SIG-M5 treated with dmso at 0.1 percent for 504 hours (cell line): ENCODE data around the gene SUMF2.
"Not testable (repeated sequence)": the region's sequence is repeated elsewhere in the genome, so short reads cannot be mapped to it uniquely, and the experiment has no call there.

ENCODE experiments used
- DNase-seq: peaks from one replicate; lab custom pipeline; 2025; ENCODE audit not compliant: unreplicated experiment; lab: John Stamatoyannopoulos, UW

Gene SUMF2

GRCh38 chr7:56063882-56064625 lies at the start of gene SUMF2:
SUMF2 (plus strand) TSS chr7:56064286; CDS start chr7:56064312, 26 bp downstream.
- peak; percentile 91 for DNase-seq

- not testable (repeated sequence) for DNase-seq
Measured at GRCh38 chr7:56017015-56017414, 47.1 kb upstream of the SUMF2 start.

DNA sequence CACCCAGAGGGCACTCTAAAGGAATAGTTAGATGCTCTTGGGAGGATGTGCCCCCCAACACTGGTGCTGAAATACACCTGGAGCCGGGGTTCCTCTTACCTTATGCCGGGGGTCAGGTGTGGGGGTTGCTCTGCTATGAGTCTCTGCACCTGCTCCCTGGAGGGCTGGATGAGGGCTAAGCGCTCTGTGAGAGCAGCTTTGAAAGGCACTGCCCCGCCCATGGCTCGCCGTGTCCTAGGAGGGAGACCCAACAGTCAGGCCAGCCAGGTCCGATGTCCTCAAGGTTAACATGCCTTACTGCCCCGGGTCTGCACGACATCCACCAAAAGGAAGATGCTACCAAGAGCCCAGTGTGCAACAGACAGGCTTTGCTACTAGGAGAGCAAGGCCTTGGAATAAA lies 44.6 kb upstream of the SUMF2 start:
- DNase-seq = no peak

DNA sequence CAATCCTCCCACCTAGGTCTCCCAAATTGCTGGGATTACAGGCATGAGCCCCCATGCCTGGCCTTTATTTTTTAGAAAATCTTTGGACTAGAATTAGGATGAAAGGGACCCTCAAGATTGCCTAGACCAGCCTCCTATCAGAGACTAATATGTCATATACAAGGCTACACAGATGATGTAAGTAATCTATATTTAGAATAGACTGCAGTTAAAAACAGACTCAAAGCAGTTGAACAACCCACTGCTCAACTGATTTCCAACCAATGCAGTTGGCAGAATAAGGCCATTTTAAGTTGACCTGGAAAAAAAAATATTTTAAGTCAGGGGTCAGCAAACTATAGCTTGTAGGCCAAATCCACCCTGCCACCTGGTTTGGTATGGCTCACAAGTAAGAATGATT lies 40.6 kb upstream of the SUMF2 start:
- no peak for DNase-seq

- DNase-seq = no peak
Measured at GRCh38 chr7:56026538-56026937, 37.5 kb upstream of the SUMF2 start.

DNA sequence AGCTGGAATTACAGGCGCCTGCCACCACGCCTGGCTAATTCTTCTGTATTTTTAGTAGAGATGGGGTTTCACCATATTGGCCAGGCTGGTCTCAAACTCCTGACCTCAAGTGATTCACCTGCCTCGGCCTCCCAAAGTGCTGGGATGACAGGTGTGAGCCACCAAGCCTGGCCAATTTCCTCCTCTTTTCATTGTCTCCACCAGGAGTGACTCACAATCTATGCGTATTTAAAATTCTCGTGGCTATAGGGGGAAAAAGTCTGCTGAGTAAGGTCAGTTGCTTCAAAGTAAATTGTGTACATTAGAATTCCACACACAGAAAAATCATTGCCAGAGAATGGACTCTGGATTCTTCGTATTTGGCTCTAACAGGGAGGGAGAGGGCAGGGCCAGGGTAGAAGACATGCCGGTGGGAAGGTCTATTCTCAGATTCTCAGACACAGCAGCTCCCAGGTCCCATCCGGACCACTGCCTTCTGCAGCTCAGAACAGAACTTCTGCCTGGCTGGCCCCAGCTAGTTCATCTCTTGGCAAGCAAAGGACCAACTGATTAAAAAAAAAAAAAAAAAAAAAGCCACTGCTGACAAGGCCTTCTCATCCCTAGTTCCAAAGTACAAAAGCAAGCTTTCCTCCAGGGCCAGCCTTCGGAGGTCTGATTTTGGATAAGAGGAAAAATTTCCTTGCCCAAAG lies 35.0 kb upstream of the SUMF2 start:
- no peak for DNase-seq

GRCh38 chr7:56030340-56030739 lies 33.7 kb upstream of the SUMF2 start:
- no peak for DNase-seq

DNA sequence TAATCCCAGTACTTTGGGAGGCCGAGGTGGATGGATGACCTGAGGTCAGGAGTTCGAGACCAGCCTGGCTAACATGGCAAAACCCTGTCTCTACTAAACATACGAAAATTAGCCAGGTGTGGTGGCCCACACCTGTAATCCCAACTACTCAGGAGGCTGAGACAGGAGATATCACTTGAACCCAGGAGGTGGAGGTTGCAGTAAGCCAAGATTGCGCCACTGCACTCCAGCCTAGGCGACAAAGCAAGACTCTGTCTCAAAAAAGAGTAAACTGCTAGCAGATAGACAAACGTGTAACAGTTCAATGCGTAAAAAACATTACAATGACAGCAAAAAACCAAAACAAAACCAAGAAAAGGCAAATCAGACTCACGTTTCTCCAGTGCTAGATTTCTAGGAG lies 32.5 kb upstream of the SUMF2 start:
- DNase-seq = not testable (repeated sequence)

DNA sequence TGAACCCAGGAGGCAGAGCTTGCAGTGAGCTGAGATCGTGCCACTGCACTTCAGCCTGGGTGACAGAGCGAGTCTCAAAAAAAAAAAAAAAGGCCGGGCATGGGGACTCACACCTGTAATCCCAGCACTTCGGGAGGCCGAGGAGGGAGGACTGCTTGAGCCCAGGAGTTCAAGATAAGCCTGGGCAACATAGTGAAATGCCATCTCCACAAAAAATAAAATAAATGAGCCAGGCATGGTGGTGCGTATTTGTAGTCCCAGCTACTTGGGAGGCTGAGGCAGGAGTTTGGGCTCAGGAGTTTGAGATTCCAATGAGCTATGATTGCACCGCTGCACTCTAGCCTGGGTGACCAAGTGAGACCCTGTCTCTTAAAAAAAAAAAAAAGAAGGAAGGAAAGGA lies 31.5 kb upstream of the SUMF2 start:
- not testable (repeated sequence) for DNase-seq

DNA sequence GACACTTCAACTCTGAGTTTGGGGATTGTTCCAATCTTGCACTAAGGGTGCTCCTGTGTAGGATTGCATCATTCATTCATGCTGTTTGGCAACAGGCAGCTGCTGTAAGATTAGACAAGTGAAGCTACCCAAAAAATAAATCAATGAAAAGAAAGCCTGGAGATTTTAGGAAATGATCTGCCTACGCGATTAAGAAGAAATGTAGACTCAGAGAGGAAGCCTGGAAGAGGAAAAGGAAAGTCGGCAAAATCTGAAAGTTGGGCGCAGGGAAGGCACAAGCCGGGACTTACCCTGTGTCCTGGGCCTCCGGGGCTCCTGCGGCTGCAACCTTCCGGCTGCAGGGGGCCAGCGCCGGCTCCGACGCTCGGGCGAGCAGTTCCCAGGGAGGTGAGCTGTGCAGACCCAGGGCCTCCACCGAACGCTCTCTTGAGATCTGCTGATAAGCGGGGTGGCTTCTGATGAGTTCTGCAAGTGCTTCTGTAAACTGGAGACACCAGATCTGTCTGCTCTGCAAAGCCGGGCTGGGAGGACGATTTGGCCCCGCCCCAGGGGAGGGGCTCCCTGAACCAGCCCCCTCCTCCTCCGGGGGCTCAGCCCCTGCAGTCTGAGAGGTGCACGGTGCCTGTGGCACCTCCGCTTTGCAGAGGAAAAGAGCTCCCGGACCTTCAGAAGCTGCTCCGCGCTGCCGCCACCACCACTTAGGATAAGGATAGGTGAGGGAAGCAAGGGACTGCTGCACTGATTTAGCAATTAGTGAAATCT lies 30.2 kb upstream of the SUMF2 start:
- peak; percentile 81 for DNase-seq

DNA sequence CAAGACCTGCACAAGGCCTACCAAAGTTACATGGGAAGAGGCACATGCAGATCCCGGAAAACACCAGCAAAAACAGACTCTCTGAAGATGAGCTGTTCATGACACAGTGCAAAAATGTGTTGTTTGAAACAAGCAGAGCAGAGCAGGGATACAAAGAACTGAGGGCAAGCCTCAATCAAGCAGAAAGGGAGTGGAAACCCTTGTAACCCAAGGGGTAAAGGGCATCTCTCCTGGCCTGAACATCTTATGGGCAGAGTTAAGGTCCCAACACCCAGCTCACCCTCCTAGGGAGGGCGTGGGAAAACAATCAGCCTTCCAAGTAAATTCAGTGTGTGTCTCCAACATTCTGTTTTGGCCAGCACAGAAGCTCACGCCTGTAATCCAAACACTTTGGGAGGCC lies 23.4 kb upstream of the SUMF2 start:
- DNase-seq = no peak

DNA sequence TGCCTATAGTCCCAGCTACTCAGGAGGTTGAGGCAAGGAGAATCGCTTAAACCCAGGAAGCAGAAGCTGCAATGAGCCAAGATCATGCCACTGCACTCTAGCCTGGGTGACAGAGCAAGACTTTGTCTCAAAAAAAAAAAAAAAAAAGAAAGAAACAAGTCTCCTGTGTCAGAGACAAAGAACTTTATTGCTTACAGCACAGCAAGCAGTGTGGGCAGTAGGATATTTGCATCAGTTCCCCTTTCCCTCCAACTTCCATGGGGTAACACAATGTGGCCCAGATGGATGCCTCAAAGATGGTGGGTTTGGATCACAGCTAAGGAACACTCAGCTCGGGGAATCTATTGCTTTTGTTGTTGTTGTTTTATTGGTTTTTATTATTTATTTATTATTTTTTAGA lies 18.3 kb upstream of the SUMF2 start:
- peak; percentile 23 for DNase-seq

DNA sequence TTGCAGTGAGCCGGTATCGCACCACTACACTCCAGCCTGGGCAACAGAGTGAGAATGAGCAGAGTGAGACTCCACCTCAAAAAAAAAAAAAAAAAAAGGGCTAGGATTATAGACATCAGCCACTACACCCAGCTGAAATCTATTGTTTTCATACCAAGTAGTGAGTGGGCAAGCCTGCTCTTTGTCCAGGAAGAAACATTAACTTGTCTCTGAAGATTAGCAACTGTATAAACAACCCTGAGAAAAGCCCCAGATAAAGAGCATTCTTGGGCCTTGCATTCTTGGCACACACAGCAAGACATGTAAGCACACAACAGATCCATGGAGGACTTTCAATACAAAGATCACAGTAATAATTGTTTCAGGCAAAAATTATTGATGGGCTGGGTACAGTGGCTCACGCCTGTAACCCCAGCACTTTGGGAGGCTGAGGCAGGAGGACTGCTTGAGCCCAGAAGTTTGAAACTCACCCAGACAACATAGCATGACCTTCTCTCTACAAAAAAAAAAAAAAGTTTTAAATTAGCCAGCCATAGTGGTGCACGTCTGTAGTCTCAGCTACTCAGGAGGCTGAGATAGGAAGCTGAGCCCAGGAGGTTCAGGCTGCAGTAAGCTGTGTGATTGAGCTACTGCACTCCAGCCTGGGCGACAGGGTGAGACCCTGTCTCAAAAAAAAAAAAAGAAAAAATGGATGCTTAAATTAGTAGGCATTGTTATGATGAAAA lies 17.2 kb upstream of the SUMF2 start:
- no peak for DNase-seq

DNA sequence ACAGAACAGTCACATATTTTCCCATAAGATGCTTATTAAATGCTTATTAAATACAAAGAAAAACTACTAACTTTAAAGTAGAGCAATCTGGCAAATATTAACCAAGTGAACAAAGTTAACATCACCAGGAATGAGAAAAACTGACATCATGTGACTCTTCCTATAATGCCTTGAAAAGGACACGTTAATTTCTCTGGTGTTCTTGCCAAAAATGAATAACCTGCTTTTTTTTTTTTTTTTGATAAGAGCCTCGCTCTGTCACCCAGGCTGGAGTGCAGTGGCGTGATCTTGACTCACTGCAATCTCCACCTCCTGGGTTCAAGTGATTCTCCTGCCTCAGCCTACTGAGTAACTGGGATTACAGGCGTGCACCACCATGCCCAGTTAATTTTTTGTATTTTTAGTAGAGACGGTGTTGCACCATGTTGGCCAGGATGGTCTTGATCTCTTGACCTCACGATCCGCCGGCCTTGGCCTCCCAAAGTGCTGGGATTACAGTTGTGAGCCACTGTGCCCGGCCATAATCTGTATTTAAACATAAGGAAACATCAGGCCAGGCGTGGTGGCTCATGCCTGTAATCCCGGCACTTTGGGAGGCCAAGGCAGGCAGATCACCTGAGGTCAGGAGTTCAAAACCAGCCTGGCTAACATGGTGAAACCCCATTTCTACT lies 16.5 kb upstream of the SUMF2 start:
- DNase-seq = not testable (repeated sequence)

DNA sequence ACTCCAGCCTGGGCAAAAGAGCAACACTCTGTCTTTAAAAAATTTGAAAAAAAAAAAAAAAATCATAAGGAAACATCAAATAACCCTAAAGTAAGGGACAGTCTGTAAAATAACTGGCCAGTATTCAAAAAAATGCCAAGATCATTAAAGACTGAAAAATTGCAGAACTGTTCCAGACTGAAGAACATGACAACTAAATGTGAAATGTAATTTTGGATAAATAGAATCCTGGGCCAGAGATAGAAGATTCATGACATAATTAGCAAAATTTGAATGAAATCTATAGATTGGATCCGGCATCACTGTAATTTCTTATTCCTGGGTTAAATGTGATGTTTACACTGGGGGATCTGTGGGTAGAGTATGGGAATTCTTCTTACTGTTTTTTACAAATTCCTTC lies 15.8 kb upstream of the SUMF2 start:
- no peak for DNase-seq

DNA sequence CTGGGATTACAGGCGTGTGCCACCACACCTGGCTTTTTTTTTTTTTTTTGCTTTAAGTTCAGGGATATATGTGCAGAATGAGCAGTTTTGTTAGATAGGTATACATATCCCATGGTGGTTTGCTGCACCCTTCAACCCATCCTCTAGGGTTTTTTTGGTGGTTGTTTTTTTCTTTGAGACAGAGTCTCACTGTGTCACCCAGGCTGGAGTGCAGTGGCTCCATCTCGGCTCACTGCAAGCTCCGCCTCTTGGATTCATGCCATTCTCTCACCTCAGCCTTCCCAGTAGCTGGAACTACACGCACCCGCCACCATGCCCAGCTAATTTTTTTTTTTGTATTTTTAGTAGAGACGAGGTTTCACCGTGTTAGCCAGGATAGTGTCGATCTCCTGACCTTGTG lies 15.3 kb upstream of the SUMF2 start:
- DNase-seq = not testable (repeated sequence)

DNA sequence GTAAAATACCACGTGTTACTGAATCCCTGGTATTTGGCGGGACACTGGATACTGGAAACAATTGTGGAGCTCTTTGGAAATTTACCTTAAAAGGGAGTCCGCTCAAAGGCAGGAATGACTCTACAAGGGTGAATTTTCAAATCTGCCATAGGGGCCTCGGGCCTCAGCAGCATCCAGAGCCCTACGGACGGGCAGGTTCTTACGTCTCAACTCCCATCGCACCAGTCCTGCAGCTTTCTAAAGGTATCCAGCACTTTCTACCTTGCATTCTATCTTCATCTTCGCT lies 13.1 kb upstream of the SUMF2 start:
- no peak for DNase-seq

DNA sequence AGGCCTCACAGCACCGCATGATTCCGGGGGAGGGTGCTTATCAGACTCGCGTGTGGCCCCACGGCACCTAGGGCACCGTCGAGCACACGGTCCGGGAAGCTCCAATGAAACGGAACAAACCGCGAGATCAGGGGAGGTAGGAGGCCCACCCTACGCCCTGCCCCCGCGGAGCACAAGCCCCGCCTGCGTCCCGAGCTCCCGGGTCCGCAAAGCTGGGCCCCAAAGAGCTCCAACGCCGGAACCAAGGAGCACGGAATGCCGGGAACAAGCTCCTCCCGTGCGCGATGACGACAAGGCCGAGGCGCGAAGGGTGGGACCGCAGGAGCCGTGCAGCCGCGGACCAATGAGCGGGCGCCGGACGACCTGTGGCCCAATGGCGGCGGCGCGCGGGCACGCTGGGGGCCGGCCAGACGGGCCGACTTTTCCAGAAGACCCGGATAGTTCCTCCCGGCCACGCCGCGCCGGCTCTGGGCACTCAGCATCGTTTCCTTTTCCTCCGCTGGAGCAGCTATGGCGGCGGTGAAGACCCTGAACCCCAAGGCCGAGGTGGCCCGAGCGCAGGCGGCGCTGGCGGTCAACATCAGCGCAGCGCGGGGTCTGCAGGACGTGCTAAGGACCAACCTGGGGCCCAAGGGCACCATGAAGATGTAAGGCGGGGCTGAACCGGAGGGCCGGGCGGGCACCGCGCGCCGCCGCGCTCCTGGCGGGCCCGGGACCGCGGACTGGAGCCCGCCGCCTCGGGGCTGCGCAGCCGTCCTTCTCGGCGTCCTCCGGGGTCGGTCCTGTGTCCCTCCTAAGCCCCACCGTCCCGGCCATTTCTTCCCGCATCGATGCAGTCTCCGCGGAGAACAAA lies 12.5 kb upstream of the SUMF2 start, which contains the start of the genes CCT6A and PSPH:
CCT6A (plus strand) TSS at position 427 of the 853 bp plus-strand sequence; CDS start at position 511, 84 bp downstream.
PSPH (minus strand) TSS at position 106 of the 853 bp plus-strand sequence. CDS start 30,232 bp downstream, outside the sequence.
- peak; percentile 95 for DNase-seq

GRCh38 chr7:56053379-56053778 lies 10.7 kb upstream of the SUMF2 start:
- DNase-seq = no peak

DNA sequence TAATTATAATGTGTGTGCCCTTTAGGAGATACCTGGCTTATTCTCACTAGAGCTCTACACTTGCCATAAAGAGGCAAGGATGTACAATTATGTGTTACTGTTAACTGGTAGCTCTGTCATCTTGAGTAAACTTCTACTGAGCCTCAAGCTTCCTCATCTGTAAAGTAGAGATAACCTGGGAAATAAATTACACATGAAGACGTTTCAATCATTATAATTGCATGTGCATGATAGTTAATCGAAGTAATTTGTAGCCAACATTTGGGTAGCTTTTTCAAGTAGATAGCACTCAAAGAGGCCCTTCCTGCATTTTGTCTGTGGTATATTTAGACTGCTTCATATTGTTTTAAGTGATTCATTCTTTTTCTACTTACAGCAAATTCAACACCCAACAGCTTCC lies 10.1 kb upstream of the SUMF2 start:
- no peak for DNase-seq
